HG02870 (cell line): ENCODE data around the gene GRIN2D.

Experiments used
- ATAC-seq: cut with Tn5 transposase; IDR thresholded peaks from one replicate; pipeline ENCODE4 v1.9.1; 2021; ENCODE audit warnings: mild to moderate bottlenecking, moderate library complexity; ENCODE audit not compliant: unreplicated experiment

The GRIN2D gene

DNA sequence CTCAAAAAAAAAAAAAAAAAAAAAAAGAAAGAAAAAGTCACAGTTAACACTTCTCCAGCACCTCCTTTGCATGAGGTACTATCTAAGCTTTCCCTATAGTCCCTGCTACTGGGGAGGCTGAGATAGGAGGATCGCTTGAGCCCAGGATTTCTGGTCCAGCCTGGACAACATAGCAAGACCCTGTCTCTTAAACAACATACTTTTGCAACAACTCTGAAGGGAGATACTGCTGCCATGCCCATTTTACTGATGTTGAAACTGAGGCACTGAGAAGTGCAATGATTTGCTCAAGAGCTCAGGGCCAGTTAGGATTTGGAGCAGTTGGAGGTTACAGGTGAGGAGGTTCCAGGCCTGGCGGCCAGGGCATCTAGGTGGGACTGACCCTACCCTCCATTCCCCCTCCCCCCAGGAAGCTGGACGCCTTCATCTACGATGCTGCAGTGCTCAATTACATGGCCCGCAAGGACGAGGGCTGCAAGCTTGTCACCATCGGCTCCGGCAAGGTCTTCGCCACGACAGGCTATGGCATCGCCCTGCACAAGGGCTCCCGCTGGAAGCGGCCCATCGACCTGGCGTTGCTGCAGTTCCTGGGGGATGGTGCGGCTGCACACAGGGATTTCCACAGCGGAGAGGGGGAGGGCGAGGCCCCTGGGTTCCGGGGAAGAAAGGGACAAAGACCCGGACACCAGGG lies 48.0 kb downstream of the GRIN2D start:
- no peak for ATAC-seq

DNA sequence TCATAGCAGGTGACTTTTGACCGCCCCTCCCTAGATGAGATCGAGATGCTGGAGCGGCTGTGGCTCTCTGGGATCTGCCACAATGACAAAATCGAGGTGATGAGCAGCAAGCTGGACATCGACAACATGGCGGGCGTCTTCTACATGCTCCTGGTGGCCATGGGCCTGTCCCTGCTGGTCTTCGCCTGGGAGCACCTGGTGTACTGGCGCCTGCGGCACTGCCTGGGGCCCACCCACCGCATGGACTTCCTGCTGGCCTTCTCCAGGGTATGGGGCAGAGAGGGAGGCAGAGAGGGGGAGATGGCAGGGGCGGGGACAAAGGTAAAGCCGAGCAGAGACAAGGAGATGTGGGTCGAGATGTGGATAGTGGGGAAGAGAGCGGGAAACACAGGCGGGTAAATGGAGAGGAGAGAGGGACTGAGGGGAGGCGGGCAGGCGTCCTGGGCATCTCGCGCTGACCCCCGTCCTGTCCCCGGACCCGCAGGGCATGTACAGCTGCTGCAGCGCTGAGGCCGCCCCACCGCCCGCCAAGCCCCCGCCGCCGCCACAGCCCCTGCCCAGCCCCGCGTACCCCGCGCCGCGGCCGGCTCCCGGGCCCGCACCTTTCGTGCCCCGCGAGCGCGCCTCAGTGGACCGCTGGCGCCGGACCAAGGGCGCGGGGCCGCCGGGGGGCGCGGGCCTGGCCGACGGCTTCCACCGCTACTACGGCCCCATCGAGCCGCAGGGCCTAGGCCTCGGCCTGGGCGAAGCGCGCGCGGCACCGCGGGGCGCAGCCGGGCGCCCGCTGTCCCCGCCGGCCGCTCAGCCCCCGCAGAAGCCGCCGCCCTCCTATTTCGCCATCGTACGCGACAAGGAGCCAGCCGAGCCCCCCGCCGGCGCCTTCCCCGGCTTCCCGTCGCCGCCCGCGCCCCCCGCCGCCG lies 48.9 kb downstream of the GRIN2D start:
- ATAC-seq: no peak

DNA sequence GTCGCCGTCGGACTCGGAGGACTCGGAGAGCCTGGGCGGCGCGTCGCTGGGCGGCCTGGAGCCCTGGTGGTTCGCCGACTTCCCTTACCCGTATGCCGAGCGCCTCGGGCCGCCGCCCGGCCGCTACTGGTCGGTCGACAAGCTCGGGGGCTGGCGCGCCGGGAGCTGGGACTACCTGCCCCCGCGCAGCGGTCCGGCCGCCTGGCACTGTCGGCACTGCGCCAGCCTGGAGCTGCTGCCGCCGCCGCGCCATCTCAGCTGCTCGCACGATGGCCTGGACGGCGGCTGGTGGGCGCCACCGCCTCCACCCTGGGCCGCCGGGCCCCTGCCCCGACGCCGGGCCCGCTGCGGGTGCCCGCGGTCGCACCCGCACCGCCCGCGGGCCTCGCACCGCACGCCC lies 49.8 kb downstream of the GRIN2D start:
- no peak for ATAC-seq
